AG04450 (cell line): ENCODE data around the gene TBC1D25. TPM values are rescaled to one million over a fixed set of nuclear protein-coding genes. Genes with fewer than 3 reads are reported as not detected.
"Not testable (repeated sequence)": the region's sequence is repeated elsewhere in the genome, so short reads cannot be mapped to it uniquely, and the experiment has no call there.

Experiments
- CTCF ChIA-PET: fragments of 300-600, 350-600 bp; formaldehyde crosslinking; extraction: SDS; loops from one replicate; lab custom pipeline; 2022; ENCODE audit warnings: antibody characterized with exemption, inconsistent platforms; lab: Charles Lee
- POLR2A ChIA-PET: fragments of 350-600 bp; formaldehyde crosslinking; extraction: SDS; loops from one replicate; lab custom pipeline; 2021; ENCODE audit warnings: antibody characterized with exemption, inconsistent platforms; lab: Yijun Ruan, JAX
- DNase-seq: peaks from one replicate; pipeline ENCODE4 v3.0.0-alpha.2; 2011; ENCODE audit warnings: low read depth, low spot score
- H3K27ac ChIP-seq: one replicate; pipeline ENCODE4 v1.5.1; 2012; ENCODE audit warnings: low read depth, low read length, control low read depth
- H3K27me3 ChIP-seq: one replicate; pipeline ENCODE4 v1.6.0; 2012; ENCODE audit warnings: low read length; ENCODE audit not compliant: control insufficient read depth, insufficient read depth
- H3K4me3 ChIP-seq: 2 replicates; pipeline ENCODE4 v1.5.1; 2011; ENCODE audit warnings: mild to moderate bottlenecking, low read depth, low read length, control low read depth
- H3K9me3 ChIP-seq: 2 replicates; pipeline ENCODE4 v1.5.1; 2012; ENCODE audit warnings: low read length; ENCODE audit not compliant: control insufficient read depth, insufficient read depth
- CTCF ChIP-seq: IDR thresholded peaks from 2 replicates; pipeline ENCODE4 v1.5.1; 2011; ENCODE audit warnings: low read depth, low read length, control low read depth, inconsistent platforms
- polyA plus RNA-seq: library from polyadenylated mRNA; depleted of rRNA; stranded (reverse); fragments of >200 nt; gene quantifications from 2 replicates; pipeline ENCODE4 v1.2.3, GENCODE V29; 2011

TBC1D25 gene
- polyA plus RNA-seq, 1 experiment, result 7.9 TPM

DNA sequence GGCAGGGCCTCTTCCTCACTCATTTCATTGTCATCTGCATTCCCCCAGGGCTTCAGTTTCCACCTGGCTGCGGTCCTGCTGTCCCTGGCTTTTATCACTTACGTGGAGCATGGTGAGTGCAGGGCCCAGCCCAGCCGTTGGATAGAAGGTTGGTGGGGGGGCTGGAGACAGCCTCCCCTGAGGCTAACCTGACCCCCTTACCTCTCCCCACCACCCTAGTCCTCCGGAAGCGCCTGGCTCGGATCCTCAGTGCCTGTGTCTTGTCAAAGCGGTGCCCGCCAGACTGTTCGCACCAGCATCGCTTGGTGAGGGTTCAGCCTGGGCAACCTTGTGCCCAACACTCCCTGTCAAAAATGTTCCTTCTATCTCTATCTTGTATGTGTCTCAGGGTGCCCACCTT lies 23.7 kb upstream of the TBC1D25 start:
- H3K4me3 ChIP-seq, result no peak overlapping the region
- TF ChIP-seq CTCF, result no peak
- no peaks in the 10 kb centered on the region for H3K27me3 ChIP-seq
- ChIA-PET CTCF (no interaction called here), POLR2A (no interaction called here)
- no peak for DNase-seq
- H3K27ac ChIP-seq, result no peak overlapping the region
- H3K9me3 ChIP-seq, result no peaks in the 10 kb centered on the region

DNA sequence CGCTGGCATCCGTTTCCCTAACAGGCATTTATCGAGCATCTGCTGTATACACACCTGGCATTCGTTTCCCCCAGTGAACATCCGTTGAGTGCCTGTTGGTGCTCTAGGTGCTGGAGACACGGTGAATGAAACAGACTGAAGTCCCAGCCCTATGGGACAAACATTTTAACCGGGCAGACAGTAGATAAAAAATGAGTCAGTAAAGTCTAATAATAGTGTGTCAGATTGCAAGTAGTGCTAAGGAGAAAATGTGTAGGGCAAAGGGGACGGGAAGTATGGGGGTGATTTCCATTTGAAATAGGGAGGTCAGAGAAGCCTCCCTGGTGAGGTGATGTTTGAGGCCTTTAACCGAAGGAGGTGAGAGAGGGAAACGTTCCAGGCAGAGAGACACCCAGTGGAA lies 23.2 kb upstream of the TBC1D25 start:
- TF ChIP-seq CTCF, result no peak
- POLR2A ChIA-PET, result no interaction called here
- Histone ChIP-seq H3K27me3 (no peaks in the 10 kb centered on the region), H3K4me3 (no peak overlapping the region), H3K9me3 (no peaks in the 10 kb centered on the region), H3K27ac (no peak overlapping the region)
- CTCF ChIA-PET, result no interaction called here
- DNase-seq, result no peak

DNA sequence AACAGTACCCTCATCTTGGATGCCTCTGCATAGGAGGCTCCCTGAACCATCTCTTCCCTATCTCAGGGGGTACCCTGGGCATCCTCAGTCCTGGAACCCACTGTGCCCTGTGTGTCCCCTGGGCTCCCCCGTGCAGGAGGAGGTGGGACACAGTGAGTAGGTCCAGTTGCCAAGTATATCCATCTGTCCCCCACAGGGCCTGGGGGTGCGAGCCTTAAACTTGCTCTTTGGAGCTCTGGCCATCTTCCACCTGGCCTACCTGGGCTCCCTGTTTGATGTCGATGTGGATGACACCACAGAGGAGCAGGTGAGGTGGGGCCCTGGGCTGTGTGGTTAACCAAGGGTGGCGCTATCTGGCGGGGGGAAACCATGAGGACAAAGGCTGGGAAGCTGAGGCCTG lies 22.5 kb upstream of the TBC1D25 start:
- H3K4me3 ChIP-seq, result no peak overlapping the region
- ChIA-PET POLR2A (no interaction called here), CTCF (no interaction called here)
- no peak overlapping the region for H3K27ac ChIP-seq
- TF ChIP-seq CTCF, result no peak
- no peak for DNase-seq
- H3K9me3 ChIP-seq, result no peaks in the 10 kb centered on the region
- H3K27me3 ChIP-seq, result no peaks in the 10 kb centered on the region

GRCh38 chrX:48519481-48519880 lies 20.0 kb upstream of the TBC1D25 start:
- H3K27me3 ChIP-seq, POLR2A ChIA-PET, DNase-seq, CTCF ChIA-PET, H3K9me3 ChIP-seq, H3K4me3 ChIP-seq, H3K27ac ChIP-seq: not testable (repeated sequence)

DNA sequence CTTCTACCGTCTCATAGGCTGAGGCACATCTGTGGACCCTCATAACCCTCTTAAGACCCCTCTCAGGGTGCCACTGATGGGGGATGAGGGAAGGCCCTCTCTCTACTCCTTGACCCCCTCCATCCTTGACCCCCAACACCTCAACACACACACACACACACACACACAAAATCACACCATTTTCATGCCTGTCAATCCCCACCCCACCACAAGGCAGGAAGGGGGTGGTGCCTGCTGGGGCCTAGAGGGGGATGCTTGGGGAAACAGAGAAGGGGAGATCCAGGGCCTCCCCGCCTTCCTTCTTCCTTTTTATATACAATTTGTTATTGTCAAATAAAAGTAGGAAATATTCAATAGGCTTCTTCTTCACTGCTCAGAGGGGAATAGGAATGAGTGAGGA lies 19.1 kb upstream of the TBC1D25 start:
- Histone ChIP-seq H3K27ac (no peak overlapping the region), H3K27me3 (no peaks in the 10 kb centered on the region), H3K9me3 (no peaks in the 10 kb centered on the region), H3K4me3 (no peak overlapping the region)
- no peak for DNase-seq
- POLR2A ChIA-PET, result no interaction called here
- CTCF ChIA-PET, result no interaction called here
- no peak for TF ChIP-seq CTCF

DNA sequence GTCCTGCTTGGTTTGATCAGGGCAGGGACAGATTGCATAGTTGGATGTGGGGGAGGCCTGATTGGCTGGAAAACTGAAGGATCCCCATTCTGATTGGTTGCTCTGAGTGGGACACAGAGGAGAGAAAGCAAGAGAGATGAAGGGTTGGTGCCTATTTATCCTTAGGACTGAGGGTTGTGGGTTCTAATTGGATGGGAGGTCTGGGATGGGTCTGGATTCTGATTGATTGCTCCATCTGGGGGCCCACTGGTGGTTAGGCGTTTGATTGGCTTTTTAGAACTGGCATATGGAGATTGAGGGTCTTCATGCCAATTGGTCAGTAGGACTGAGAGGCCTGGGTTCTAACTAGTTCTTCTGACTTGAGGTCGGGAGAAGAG lies 18.6 kb upstream of the TBC1D25 start:
- TF ChIP-seq CTCF, result no peak
- H3K4me3 ChIP-seq, result peak overlapping the region; percentile 72
- H3K27ac ChIP-seq, result no peak overlapping the region
- H3K9me3 ChIP-seq, result no peaks in the 10 kb centered on the region
- H3K27me3 ChIP-seq, result no peaks in the 10 kb centered on the region
- ChIA-PET POLR2A (no interaction called here), CTCF (no interaction called here)
- no peak for DNase-seq
